ENCODE data around the gene FARS2.

DNA sequence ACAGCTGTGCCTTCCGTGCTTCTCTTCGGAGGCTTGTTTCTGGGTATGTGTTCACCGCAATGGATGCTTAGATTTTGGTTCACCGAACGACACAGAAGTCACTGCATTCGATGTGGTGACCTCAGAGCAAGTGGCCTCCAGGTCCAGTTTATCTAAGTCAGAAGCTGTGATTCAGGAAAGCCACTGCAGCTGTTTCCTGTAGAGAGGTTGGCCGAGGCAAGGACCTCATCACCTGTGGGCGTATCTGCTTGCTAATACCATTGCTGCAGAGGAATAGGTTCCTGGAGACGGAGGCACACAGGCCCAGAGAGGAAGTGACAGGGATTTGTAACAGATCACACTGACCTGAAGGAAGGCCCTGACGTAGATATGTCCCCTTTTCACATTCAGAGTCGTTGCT lies 82.7 kb downstream of the FARS2 start:
- TF ChIP-seq, protein P1, sequence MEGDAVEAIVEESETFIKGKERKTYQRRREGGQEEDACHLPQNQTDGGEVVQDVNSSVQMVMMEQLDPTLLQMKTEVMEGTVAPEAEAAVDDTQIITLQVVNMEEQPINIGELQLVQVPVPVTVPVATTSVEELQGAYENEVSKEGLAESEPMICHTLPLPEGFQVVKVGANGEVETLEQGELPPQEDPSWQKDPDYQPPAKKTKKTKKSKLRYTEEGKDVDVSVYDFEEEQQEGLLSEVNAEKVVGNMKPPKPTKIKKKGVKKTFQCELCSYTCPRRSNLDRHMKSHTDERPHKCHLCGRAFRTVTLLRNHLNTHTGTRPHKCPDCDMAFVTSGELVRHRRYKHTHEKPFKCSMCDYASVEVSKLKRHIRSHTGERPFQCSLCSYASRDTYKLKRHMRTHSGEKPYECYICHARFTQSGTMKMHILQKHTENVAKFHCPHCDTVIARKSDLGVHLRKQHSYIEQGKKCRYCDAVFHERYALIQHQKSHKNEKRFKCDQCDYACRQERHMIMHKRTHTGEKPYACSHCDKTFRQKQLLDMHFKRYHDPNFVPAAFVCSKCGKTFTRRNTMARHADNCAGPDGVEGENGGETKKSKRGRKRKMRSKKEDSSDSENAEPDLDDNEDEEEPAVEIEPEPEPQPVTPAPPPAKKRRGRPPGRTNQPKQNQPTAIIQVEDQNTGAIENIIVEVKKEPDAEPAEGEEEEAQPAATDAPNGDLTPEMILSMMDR (IDR thresholded peaks at IDR 0.05 in 2 of 3, conservative IDR thresholded peaks at IDR 0.05 in 1 of 3; ENCODE audit: borderline replicate concordance in 1 of 3, insufficient read depth in 1 of 3, low read depth in 2 of 3, low read length in 2 of 3) = no peak
- no peak for TF ChIP-seq YY1 (IDR thresholded peaks at IDR 0.05; ENCODE audit: extremely low read depth, insufficient replicate concordance, low read depth, low read length)
- no peak for TF ChIP-seq RAD21 (IDR thresholded peaks at IDR 0.05; ENCODE audit: low read depth)
- no peak for TF ChIP-seq POLR2AphosphoS5 (IDR thresholded peaks at IDR 0.05; ENCODE audit: low read depth, low read length)
- no peak for TF ChIP-seq CEBPB (IDR thresholded peaks at IDR 0.05; ENCODE audit: low read depth)
- TF ChIP-seq, protein P2, sequence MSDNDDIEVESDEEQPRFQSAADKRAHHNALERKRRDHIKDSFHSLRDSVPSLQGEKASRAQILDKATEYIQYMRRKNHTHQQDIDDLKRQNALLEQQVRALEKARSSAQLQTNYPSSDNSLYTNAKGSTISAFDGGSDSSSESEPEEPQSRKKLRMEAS (IDR thresholded peaks at IDR 0.05) = no peak
- no peak for TF ChIP-seq JUND (IDR thresholded peaks at IDR 0.05)
- TF ChIP-seq EZH2 (IDR thresholded peaks at IDR 0.05) = no peak

All from HCT116 (cell line).